Glutamatergic neuron (in vitro differentiated cells): ENCODE measurements around the gene USP47. TPM values are rescaled to one million over a fixed set of nuclear protein-coding genes. Genes with fewer than 3 reads are reported as not detected.

Experiments
- DNase-seq: peaks from one replicate; pipeline ENCODE4 v3.0.0; 2022
- H3K27ac Mint-ChIP-seq: one replicate; pipeline ENCODE4 v1.8.0; 2020; ENCODE audit warnings: mild to moderate bottlenecking, mixed read lengths, inconsistent platforms; ENCODE audit not compliant: unreplicated experiment
- H3K27me3 Mint-ChIP-seq: one replicate; pipeline ENCODE4 v1.8.0; 2020; ENCODE audit warnings: mild to moderate bottlenecking, moderate library complexity, mixed read lengths, inconsistent platforms; ENCODE audit not compliant: unreplicated experiment
- H3K36me3 Mint-ChIP-seq: one replicate; pipeline ENCODE4 v1.8.0; 2020; ENCODE audit warnings: mild to moderate bottlenecking, mixed read lengths, inconsistent platforms; ENCODE audit not compliant: unreplicated experiment
- H3K4me1 Mint-ChIP-seq: one replicate; pipeline ENCODE4 v1.8.0; 2020; ENCODE audit warnings: mild to moderate bottlenecking, low read depth, mixed read lengths, inconsistent platforms; ENCODE audit not compliant: unreplicated experiment
- H3K4me3 Mint-ChIP-seq: one replicate; pipeline ENCODE4 v1.8.0; 2020; ENCODE audit warnings: mild to moderate bottlenecking, mixed read lengths, inconsistent platforms; ENCODE audit not compliant: unreplicated experiment
- H3K9me3 Mint-ChIP-seq: one replicate; pipeline ENCODE4 v1.8.0; 2020; ENCODE audit warnings: mild to moderate bottlenecking, moderate library complexity, mixed read lengths, inconsistent platforms; ENCODE audit not compliant: unreplicated experiment
- CTCF ChIP-seq: fragments of 200-600 bp; sonication (generic); IDR thresholded peaks from one replicate; pipeline ENCODE4 v1.5.0; 2021; ENCODE audit not compliant: partially characterized antibody, unreplicated experiment
- total RNA-seq: library from RNA; stranded (reverse); fragmentation: NEBNext Ultra II Directional; extraction: Animal tissue kit (Norgen Biotek cat#: 25700); gene quantifications from one replicate; pipeline ENCODE4 v1.2.1, GENCODE V29; 2021; ENCODE audit not compliant: unreplicated experiment

The USP47 gene
- total RNA-seq, 1 donor from 2014 or later, result 63.4 TPM

DNA sequence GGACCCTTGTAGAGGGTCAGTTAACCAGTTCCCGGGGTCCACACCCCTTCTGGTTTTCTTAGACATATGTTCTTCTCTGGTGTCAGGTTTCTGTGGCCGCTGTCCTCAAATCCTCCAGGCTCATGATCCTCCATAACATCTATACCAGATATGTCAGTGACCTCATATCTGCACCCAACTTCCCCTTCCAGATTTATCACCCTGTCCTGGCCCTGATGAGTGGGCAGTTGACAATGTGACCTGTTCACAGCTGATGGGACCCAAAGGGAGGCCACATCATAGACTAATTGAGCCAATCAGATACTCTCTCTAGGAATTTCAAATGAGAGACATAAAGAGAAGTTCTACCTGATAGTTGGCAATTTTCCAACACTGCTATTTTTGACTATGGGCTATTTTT, 161.6 kb downstream of the USP47 start:
- Mint-ChIP-seq H3K4me1 (peaks cover 27% of the 10 kb centered on the region), H3K9me3 (peaks cover 10% of the 10 kb centered on the region), H3K36me3 (peaks cover 5% of the 10 kb centered on the region), H3K27ac (peak overlapping the region; percentile 60), H3K4me3 (no peak overlapping the region), H3K27me3 (no peaks in the 10 kb centered on the region)
- no peak for TF ChIP-seq CTCF
- DNase-seq, result no peak

DNA sequence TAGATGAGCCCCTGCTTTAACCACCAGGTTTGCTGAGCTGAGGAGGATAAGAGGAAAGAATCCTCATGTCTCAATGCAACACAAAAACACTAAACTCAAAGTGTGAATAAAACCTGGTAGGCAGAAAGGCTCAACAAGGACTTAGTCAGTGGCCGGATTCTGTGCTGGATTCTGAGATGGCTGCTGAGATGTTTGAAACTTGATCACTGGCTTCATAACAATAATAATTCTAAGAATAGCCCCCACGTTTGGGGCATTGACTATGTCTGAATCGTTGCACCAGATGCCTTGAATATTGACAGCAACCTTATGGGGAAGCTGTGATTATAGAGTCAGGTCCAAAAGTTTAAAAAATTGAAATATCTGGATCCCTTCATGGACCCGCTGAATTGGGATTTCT, 162.0 kb downstream of the USP47 start:
- DNase-seq, result no peak
- Mint-ChIP-seq H3K36me3 (peaks cover 5% of the 10 kb centered on the region), H3K4me1 (peaks cover 22% of the 10 kb centered on the region), H3K4me3 (no peak overlapping the region), H3K27ac (no peak overlapping the region), H3K27me3 (peaks cover 1% of the 10 kb centered on the region), H3K9me3 (peaks cover 10% of the 10 kb centered on the region)
- no peak for TF ChIP-seq CTCF

GRCh38 chr11:12005061-12005460, 163.3 kb downstream of the USP47 start:
- H3K36me3 Mint-ChIP-seq, result peaks cover 5% of the 10 kb centered on the region
- H3K4me3 Mint-ChIP-seq, result peak overlapping the region; percentile 41
- H3K27ac Mint-ChIP-seq, result no peak overlapping the region
- no peak for TF ChIP-seq CTCF
- H3K9me3 Mint-ChIP-seq, result peaks cover 10% of the 10 kb centered on the region
- DNase-seq, result no peak
- H3K27me3 Mint-ChIP-seq, result peaks cover 2% of the 10 kb centered on the region
- peaks cover 22% of the 10 kb centered on the region for H3K4me1 Mint-ChIP-seq

DNA sequence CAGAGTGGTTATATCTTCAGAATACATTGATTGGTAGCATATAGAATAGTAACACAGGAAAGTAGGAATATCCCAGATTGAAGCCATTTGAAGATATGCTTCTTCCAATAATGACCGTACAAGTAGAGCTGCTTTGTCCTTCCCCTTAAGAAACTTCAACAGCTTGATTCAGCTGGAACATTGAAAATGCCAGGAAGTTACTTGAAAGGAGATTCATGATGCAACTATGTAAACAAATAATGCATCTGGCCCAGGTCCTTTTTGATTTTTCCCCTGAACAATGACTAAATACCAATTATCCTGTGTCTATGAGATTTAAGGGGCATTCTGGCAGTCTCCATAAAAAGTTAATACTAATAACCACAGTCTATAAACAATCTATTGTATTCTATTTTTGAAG, 163.7 kb downstream of the USP47 start:
- Mint-ChIP-seq H3K36me3 (peaks cover 5% of the 10 kb centered on the region), H3K27ac (no peak overlapping the region), H3K4me1 (peaks cover 22% of the 10 kb centered on the region), H3K27me3 (peaks cover 2% of the 10 kb centered on the region), H3K9me3 (peaks cover 10% of the 10 kb centered on the region), H3K4me3 (peak overlapping the region; percentile 41)
- no peak for TF ChIP-seq CTCF
- no peak for DNase-seq

DNA sequence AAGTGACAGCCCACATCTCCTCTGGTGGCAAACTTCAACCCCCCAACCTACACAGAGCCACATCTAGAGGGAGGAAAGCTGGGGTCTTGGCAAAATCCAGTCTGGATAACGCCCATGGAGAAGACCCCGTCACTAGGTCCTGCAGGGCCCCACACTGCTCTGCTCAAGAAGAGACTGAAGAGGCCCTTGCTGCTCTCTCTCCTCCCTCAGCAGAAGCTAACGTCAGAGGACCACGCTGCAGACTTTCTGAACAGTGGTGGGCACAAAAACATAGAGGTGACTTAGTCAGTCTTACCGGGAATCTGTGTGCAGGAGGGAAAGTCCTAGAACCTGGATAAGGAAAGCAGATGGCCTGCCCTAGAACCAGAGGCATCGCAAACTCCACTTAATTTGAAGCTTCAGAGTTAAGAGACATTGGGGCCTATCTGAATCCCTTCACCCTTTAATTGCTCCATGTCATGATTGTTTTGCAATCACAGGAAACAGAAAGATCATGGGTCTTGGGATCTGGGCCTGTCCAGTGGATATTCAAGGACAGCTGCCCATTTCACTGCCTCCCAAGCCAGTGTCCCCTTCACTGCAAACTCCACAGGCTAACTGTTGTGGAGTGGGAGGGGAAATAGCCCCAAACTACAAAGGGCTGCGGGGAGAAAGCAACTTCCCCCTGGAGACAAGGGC, 164.9 kb downstream of the USP47 start:
- peaks cover 22% of the 10 kb centered on the region for H3K4me1 Mint-ChIP-seq
- H3K36me3 Mint-ChIP-seq, result peaks cover 5% of the 10 kb centered on the region
- H3K4me3 Mint-ChIP-seq, result peak overlapping the region; percentile 91
- no peak overlapping the region for H3K27ac Mint-ChIP-seq
- TF ChIP-seq CTCF, result no peak
- peaks cover 10% of the 10 kb centered on the region for H3K9me3 Mint-ChIP-seq
- H3K27me3 Mint-ChIP-seq, result peaks cover 2% of the 10 kb centered on the region
- DNase-seq, result no peak
